ENCODE data around the gene RPL10.

- TF ChIP-seq MXI1 (conservative IDR thresholded peaks at IDR 0.05; ENCODE audit: poor library complexity, severe bottlenecking) (no peak), CTCF (IDR thresholded peaks at IDR 0.05; ENCODE audit: poor library complexity, severe bottlenecking) (no peak), POLR2AphosphoS5 (IDR thresholded peaks at IDR 0.05) (no peak), EP300 (conservative IDR thresholded peaks at IDR 0.05; ENCODE audit: poor library complexity, severe bottlenecking) (no peak), EZH2 (IDR thresholded peaks at IDR 0.05; ENCODE audit: borderline replicate concordance, insufficient read depth, low read length, poor library complexity, severe bottlenecking) (no peak), REST (IDR thresholded peaks at IDR 0.05; ENCODE audit: borderline replicate concordance) (no peak), TAF1 (IDR thresholded peaks at IDR 0.05; ENCODE audit: low read depth) (no peak)
These were observed 47.6 kb upstream of the RPL10 start for GRCh38 chrX:154350429-154351182.

Measured in neural cell (in vitro differentiated cells).